ENCODE results near the gene EGFL8.

The EGFL8 gene

GRCh38 chr6:32164295-32164694, at the start of gene EGFL8:
Gene EGFL8 (plus strand): TSS chr6:32164595. CDS start chr6:32166166, 1,571 bp downstream.
- Histone ChIP-seq H3K27me3 (no peaks in the 10 kb centered on the region), H3K4me1 (no peaks in the 10 kb centered on the region), H3K36me3 (peaks cover 28 to 85% (median 53%) of the 10 kb centered on the region in 3 donors), H3K4me3 (no peak within 1 kb of the TSS), H3K27ac (peak within 1 kb of the TSS in 1 of 2 donors; percentile 19), H3K9me3 (no peaks in the 10 kb centered on the region)
- TF ChIP-seq, protein P1, sequence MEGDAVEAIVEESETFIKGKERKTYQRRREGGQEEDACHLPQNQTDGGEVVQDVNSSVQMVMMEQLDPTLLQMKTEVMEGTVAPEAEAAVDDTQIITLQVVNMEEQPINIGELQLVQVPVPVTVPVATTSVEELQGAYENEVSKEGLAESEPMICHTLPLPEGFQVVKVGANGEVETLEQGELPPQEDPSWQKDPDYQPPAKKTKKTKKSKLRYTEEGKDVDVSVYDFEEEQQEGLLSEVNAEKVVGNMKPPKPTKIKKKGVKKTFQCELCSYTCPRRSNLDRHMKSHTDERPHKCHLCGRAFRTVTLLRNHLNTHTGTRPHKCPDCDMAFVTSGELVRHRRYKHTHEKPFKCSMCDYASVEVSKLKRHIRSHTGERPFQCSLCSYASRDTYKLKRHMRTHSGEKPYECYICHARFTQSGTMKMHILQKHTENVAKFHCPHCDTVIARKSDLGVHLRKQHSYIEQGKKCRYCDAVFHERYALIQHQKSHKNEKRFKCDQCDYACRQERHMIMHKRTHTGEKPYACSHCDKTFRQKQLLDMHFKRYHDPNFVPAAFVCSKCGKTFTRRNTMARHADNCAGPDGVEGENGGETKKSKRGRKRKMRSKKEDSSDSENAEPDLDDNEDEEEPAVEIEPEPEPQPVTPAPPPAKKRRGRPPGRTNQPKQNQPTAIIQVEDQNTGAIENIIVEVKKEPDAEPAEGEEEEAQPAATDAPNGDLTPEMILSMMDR (IDR thresholded peaks at IDR 0.05), result no peak
- intact Hi-C loops (cut with DNase I; ENCODE audit: low total_unique reads), result no loop called here
- DNase-seq, result no peak

- TF ChIP-seq, protein P1 (IDR thresholded peaks at IDR 0.05), result no peak
- peak overlapping the region; percentile 75 to 81 for H3K27ac ChIP-seq
- H3K36me3 ChIP-seq, result peaks cover 20 to 51% (median 32%) of the 10 kb centered on the region in 3 donors
- peaks cover 0 to 55% (median 31%) of the 10 kb centered on the region in 4 donors for H3K4me1 ChIP-seq
- H3K4me3 ChIP-seq, result no peak overlapping the region
- no peak for DNase-seq
- intact Hi-C loops (cut with DNase I; ENCODE audit: low total_unique reads), result loop anchor here (1.0 kb wide), 1 partner anchor 27 kb away; no protein-coding TSS in a partner anchor
- no peaks in the 10 kb centered on the region for H3K27me3 ChIP-seq
- no peaks in the 10 kb centered on the region for H3K9me3 ChIP-seq
Measured at GRCh38 chr6:32114796-32115195, 49.6 kb upstream of the EGFL8 start.

DNA sequence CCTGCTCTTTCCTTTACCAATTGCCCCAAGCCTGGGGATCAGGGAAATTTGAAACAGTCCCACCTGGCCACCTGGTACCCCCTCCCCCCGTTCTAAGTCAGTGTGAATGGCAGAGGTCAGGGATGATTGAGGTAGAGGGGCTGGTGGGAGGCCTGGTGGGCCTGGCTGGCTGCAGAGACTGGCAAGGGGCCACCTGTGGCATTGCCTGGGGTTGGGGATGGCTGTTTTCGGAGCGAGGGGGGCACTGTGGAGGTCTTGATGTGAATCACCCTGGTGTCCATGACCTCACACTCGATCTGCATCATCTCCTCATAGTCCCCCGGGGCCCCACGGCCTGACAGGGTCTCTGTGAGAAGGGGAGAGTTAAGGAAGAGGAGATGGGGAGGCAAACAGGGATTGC, 48.8 kb upstream of the EGFL8 start:
- H3K4me1 ChIP-seq, result peaks cover 0 to 47% (median 24%) of the 10 kb centered on the region in 4 donors
- H3K36me3 ChIP-seq, result peaks cover 28 to 59% (median 36%) of the 10 kb centered on the region in 3 donors
- H3K9me3 ChIP-seq, result no peaks in the 10 kb centered on the region
- intact Hi-C loops (cut with DNase I; ENCODE audit: low total_unique reads), result no loop called here
- no peaks in the 10 kb centered on the region for H3K27me3 ChIP-seq
- DNase-seq, result no peak
- TF ChIP-seq, protein P1 (IDR thresholded peaks at IDR 0.05), result no peak
- H3K4me3 ChIP-seq, result no peak overlapping the region
- H3K27ac ChIP-seq, result peak overlapping the region; percentile 75 to 81

GRCh38 chr6:32116674-32117073, 47.7 kb upstream of the EGFL8 start:
- DNase-seq, result no peak
- TF ChIP-seq, protein P1 (IDR thresholded peaks at IDR 0.05), result peak; percentile 30 to 38
- no peaks in the 10 kb centered on the region for H3K27me3 ChIP-seq
- no peak overlapping the region for H3K27ac ChIP-seq
- no peak overlapping the region for H3K4me3 ChIP-seq
- peaks cover 0 to 36% (median 20%) of the 10 kb centered on the region in 4 donors for H3K4me1 ChIP-seq
- intact Hi-C loops (cut with DNase I; ENCODE audit: low total_unique reads), result no loop called here
- H3K9me3 ChIP-seq, result no peaks in the 10 kb centered on the region
- peaks cover 39 to 69% (median 46%) of the 10 kb centered on the region in 3 donors for H3K36me3 ChIP-seq

DNA sequence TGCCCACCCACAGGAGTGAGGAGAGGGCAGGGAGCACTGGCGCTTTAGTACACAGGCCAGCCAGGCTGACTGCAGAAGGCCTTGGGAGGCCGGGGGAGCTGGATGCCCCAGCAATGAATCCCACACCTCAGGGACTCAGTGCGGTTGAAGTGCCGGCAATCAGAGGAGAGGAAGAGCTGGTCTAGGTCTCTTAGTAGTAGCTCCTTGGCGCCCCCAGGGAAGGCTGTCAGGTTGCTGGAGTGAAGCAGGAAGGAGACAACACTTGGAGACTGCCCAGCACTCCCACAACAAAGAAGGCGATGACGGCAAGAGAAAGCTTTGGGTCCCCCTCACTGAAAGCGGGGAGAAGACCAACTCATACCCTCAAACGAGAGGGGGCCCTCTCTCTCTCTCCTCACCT, 46.9 kb upstream of the EGFL8 start:
- TF ChIP-seq, protein P1 (IDR thresholded peaks at IDR 0.05), result no peak
- Histone ChIP-seq H3K27me3 (no peaks in the 10 kb centered on the region), H3K27ac (no peak overlapping the region), H3K36me3 (peaks cover 44 to 77% (median 54%) of the 10 kb centered on the region in 3 donors), H3K4me1 (peaks cover 0 to 29% (median 20%) of the 10 kb centered on the region in 4 donors), H3K4me3 (no peak overlapping the region), H3K9me3 (no peaks in the 10 kb centered on the region)
- no peak for DNase-seq
- intact Hi-C loops (cut with DNase I; ENCODE audit: low total_unique reads), result no loop called here
